Measurements from ENCODE around the gene ZNF565. TPM values are rescaled to one million over a fixed set of nuclear protein-coding genes. Genes with fewer than 3 reads are reported as not detected.
"Not testable (repeated sequence)": the region's sequence is repeated elsewhere in the genome, so short reads cannot be mapped to it uniquely, and the experiment has no call there.

Gene ZNF565
- total RNA-seq, 2 donors from 2014 or later: 2.4 to 3.1 TPM

GRCh38 chr19:36141039-36141927, 73.2 kb downstream of the ZNF565 start:
- TF ChIP-seq CTCF (IDR thresholded peaks at IDR 0.05): no peak
- Histone ChIP-seq H3K36me3 (peaks cover 41% of the 10 kb centered on the region), H3K9me3 (no peaks in the 10 kb centered on the region), H3K4me3 (peak overlapping the region; percentile 80 to 99), H3K4me1 (peaks cover 0 to 30% of the 10 kb centered on the region in 2 donors), H3K27ac (peak overlapping the region; percentile 97 to 100), H3K27me3 (no peaks in the 10 kb centered on the region)
- DNase-seq (ENCODE audit: low spot score): peak; percentile 92

- Histone ChIP-seq H3K4me1 (peaks cover 0 to 35% of the 10 kb centered on the region in 2 donors), H3K36me3 (peaks cover 33% of the 10 kb centered on the region), H3K4me3 (peak overlapping the region; percentile 80 to 99), H3K27ac (peak overlapping the region; percentile 97 to 100), H3K9me3 (no peaks in the 10 kb centered on the region), H3K27me3 (no peaks in the 10 kb centered on the region)
- TF ChIP-seq CTCF (IDR thresholded peaks at IDR 0.05): no peak
- no peak for DNase-seq (ENCODE audit: low spot score)
Observed at GRCh38 chr19:36140304-36141038, 74.0 kb downstream of the ZNF565 start.

GRCh38 chr19:36139473-36140303, 74.8 kb downstream of the ZNF565 start, which contains the start of gene CAPNS1:
Gene CAPNS1 (plus strand): TSS chr19:36140066. CDS start chr19:36141012, 946 bp downstream.
- Histone ChIP-seq H3K27ac (peak within 1 kb of the TSS; percentile 97 to 100), H3K36me3 (peaks cover 25% of the 10 kb centered on the region), H3K4me3 (peak within 1 kb of the TSS; percentile 80 to 99), H3K27me3 (no peaks in the 10 kb centered on the region), H3K4me1 (peaks cover 0 to 35% of the 10 kb centered on the region in 2 donors), H3K9me3 (no peaks in the 10 kb centered on the region)
- peak in 1 of 2 donors; percentile 25 for TF ChIP-seq CTCF (IDR thresholded peaks at IDR 0.05)
- peak; percentile 96 for DNase-seq (ENCODE audit: low spot score)

- Histone ChIP-seq H3K4me3 (peak overlapping the region; percentile 80 to 99), H3K36me3 (peaks cover 19% of the 10 kb centered on the region), H3K4me1 (peaks cover 0 to 35% of the 10 kb centered on the region in 2 donors), H3K27ac (peak overlapping the region; percentile 97 to 100), H3K9me3 (no peaks in the 10 kb centered on the region), H3K27me3 (no peaks in the 10 kb centered on the region)
- DNase-seq (ENCODE audit: low spot score): no peak
- TF ChIP-seq CTCF (IDR thresholded peaks at IDR 0.05): no peak
Observed at GRCh38 chr19:36139120-36139472, 75.4 kb downstream of the ZNF565 start.

- H3K36me3 ChIP-seq: peaks cover 4% of the 10 kb centered on the region
- no peak overlapping the region for H3K4me3 ChIP-seq
- no peaks in the 10 kb centered on the region for H3K9me3 ChIP-seq
- no peak for TF ChIP-seq CTCF (IDR thresholded peaks at IDR 0.05)
- peak overlapping the region; percentile 50 to 61 for H3K27ac ChIP-seq
- no peaks in the 10 kb centered on the region for H3K27me3 ChIP-seq
- DNase-seq (ENCODE audit: low spot score): peak; percentile 70
- peaks cover 0 to 33% of the 10 kb centered on the region in 2 donors for H3K4me1 ChIP-seq
Observed at GRCh38 chr19:36136964-36137686, 77.3 kb downstream of the ZNF565 start.

GRCh38 chr19:36134867-36135266, 79.6 kb downstream of the ZNF565 start:
- not testable (repeated sequence) for H3K27me3 ChIP-seq; H3K4me3 ChIP-seq; H3K27ac ChIP-seq; DNase-seq (ENCODE audit: low spot score); H3K9me3 ChIP-seq; H3K36me3 ChIP-seq
- peaks cover 0 to 27% of the 10 kb centered on the region in 2 donors for H3K4me1 ChIP-seq
